NCI-H1694 treated with DMSO at 0.1 percent for 48 hours (cell line): ENCODE results near the gene SCAI.
"Not testable (repeated sequence)": the region's sequence is repeated elsewhere in the genome, so short reads cannot be mapped to it uniquely, and the experiment has no call there.

Experiments used
- DNase-seq: peaks from one replicate; lab custom pipeline; 2025; lab: John Stamatoyannopoulos, UW

Gene SCAI

DNA sequence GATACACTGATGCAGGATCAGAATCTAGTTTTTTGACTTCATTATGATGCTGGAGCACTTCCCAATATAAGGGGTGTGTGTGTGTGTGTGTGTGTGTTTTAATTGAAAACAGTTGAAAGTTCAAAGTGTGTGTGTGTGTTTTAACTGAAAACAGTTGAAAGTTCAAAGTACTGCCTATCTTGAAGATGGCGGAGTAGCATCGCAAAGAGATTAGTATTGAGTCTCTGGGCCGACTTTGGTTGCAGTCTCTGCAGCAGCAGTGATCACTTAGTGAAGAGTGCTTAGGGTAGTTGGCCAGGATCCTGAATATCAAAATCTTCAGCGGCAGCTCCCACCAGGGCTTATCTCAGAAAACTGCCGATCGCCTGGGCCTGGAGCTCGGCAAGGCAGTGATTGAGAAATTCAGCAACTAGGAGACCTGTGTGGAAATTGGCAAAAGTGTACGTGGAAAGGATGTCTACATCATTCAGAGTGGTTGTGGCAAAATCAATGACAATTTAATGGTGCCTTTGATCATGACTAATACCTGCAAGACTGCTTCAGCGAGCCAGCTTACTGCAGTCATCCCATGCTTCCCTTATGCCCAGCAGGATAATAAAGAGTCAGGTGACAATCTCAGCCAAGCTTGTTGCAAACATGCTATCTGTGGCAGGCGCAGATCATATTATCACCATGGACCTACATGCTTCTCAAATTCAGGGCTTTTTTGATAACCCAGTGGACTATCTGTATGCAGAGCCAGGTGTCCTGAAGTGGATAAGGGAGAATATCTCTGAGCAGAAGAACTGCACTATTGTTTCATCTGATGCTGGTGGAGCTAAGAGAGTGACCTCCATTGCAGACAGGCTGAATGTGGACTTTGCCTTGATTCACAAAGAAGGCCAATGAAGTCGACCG, 7.3 kb upstream of the SCAI start:
- DNase-seq, result no peak

DNA sequence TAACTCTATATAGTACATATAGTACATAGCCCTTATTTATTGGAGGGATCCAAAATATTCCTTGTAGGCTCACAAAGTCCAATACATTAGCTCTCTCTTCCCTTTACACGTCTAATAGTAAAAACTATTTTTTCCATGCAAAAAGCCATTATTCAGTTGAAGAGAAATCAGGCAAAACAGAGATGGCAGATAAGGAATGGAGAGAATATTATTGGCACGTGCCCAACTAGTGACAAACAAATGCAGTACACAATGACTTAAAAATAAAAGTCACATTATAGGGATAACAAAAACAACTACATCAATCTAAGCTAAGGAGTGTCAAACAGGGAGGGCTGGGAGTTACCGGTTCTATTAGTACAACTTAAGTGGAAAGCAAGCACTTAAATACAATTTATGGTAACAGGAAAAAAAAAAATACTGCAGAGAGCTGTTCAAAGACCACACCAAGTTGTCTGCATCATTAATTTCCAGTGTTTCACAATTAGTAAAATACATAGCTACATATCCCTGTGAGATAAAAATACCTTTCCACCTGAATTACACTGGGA, 4.1 kb upstream of the SCAI start:
- DNase-seq, result no peak

DNA sequence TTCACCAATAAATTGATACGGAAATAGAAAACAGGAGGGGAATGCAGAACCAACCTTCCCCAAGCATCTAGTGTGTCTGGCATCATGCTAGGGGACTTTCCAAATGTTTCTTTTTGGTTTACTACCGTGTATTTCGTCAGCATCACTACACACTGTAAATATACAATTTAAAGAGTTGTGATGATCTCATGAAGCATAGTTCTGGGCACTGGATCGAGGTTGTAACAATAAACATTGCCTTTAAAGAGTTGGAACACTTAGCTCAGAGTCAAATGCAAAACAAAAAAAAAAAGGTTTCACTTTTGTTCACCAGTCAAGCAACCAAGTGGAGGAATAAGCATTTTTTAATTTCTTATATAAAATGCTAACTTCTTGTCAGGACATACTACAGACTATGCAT, 2.9 kb upstream of the SCAI start:
- no peak for DNase-seq

DNA sequence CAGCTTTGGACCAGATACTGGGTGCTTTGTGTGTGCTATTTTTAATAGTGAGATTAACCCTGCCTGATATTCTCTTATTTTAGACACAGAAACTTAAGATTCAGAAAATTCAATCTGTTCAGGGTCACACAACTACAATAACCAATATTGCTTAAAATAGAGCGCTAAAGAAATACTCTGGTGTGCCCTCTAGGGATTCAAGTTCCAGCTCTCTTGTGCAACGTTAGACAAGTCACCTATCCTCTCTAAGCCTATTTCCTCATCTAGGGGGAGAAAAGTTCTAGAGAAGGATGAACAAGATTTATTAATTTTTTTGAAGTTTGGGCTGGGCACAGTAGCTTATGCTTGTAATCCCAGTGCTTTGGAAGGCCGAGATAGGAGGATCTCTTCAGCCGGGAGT, 2.1 kb upstream of the SCAI start:
- DNase-seq, result no peak

DNA sequence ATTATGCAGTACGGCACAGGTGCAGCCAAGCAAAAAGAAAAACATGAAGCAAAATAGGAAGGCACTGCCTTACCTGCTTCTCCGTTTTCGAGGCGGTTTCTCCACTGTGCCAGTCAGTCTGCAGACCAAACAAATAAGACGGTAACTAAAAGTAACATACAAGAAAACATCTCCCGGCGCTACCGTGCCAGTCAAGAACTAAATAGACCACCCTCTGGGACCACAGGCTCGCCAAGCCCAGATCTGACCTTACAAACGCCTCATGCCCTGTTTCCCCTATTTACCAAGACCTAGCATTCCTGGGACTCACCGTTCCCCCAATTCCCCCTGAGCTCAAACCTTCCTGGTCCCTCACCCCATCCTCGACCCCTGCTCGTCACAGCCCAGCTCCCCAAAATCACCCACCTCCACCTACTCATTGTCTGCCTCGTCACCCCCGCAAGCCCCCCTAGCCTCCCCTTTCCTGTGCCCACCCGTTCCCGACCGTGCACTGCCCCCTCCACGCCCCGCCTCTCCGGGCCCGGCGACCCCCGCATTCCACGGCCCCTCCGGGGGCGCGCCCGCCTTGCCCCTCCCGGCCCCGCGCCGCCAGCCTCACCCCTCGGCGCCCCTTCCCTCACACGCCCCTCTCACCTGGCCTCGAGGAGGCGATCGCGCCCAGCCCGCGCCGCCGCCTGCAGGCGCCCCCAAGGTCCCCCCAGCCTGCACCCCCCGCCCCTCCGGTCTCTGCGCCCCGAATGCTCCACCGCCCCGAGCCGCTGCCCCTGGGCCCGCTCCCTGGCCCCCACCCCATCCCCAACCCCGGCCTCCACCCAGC, 560 bp downstream of the SCAI start:
- no peak for DNase-seq

DNA sequence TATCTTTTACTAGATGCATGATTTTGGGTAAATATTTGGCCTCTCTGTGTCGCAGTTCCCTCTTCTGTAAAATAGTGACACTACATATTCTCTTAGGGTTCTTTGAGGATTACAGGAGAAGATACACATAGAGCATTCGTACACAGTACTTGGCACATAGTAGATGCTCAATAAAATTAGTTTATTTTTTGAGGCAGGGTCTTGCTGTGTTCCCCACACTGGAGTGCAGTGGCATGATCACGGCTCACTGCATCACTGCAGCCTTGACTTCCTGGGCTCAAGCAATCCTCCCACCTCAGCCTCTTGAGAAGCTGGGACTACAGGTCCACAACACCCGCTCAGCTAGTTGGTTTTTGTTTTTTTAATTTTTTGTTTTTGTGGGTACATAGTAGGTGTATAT, 1.6 kb downstream of the SCAI start:
- no peak for DNase-seq

DNA sequence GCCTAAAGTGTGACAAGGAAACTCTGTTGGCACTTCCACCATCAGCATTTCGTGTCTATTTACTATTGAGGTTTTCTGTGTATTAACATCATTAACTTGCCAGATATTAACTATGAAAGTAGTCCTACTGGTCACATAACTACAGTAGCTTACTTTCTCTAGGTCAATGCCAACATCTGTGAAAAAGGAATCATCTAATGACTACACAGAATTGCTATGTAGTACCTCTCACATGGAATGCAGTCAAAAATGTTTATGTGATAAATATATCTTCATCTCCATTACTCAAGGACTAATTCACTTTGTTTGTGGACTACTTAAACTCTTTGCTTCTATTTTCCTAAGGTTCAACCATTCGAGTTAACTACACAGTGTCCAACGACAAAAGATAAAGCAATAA, 2.1 kb downstream of the SCAI start:
- DNase-seq, result no peak

DNA sequence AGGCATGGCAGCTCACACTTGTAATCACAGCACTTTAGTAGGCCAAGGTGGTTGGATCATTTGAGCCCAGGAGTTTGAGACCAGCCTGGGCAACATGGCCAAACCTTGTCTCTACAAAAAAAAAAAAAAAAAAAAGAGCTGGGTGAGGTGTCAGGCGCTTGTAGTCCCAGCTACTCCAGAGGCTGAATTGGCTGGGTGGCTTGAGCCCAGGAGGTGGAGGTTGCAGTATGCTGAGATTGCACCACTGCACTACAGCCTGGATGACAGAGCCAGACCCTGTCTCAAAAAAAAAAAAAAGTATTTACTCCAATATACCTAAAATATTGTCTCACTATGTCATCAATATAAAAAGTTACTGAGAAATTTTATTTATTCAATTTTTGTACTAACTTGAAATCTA, 2.8 kb downstream of the SCAI start:
- no peak for DNase-seq

DNA sequence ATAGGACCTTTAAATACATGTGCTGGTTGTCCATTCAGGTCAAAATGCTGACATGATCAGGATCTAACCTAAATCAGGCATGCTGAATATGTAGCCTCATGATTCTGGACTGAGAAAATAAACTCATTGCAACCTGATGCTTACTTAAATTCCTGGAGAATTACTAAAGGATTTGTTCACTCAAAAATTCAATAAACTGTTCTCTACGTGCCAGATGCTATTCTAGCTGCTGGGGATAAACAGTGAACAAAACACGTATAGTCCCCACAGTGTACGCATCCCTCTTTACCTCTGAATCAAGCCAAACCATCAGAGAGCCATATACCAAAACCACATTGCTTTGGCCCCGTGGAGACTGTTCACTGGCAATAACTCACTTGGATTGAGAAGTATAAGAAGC, 6.1 kb downstream of the SCAI start:
- DNase-seq, result no peak

DNA sequence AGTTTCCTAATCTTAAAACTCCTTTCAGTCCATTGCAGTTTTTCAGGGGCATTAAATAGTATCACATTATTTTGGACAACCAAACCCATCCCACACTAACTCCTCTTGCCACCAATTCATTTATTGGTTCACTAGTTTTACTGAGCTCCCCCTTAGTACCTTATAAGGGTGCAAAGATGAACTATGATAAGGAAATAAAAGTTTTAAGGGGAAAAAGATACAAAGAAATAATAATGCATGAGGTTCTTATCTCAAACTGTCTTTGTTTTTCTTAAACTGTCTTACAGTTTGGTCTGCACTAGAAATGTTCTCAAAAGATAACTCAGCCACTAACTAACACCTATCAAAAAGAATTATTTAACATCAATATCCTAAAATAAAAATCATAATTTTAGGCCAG, 8.4 kb downstream of the SCAI start:
- DNase-seq, result no peak

DNA sequence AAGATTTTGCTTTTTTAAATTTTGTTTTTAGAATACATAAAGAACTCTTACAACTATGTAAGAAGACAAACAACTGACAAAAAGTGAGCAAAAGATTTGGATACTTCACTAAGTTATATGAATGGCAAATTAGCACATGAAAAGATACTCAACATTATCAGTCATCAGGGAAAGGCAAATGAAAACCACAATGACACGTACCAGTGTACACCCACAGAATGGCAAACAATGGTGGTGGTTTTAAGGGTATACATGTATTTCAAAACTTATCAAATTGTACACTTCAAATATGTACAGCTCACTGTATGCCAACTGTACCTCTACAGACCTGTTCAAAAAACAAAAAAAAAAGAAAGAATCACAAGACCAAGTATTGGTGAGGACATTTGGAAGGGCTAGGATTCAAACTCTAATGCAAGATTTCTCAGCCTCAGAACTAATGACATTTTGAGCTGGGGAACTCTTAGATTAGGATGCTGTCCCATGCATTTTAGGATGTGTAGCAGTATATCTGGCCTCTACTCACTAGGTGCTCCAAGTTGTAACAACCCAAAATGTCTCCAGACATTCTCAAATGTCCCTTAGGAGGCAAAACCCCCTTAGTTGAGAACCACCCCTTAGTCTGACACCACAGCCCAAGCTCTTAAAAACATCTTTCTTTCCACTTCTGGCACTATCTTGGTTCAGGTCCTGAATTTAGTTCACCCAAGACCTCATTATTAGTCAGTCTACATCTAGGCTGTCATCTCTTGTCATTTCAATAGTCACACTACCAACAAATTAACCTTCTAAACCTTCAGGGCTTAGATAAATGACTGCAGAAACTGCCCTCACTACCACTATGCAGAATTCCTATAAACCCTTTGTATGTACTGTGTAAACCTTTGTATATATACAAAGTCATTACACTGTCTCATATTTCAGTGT, 9.7 kb downstream of the SCAI start:
- no peak for DNase-seq

DNA sequence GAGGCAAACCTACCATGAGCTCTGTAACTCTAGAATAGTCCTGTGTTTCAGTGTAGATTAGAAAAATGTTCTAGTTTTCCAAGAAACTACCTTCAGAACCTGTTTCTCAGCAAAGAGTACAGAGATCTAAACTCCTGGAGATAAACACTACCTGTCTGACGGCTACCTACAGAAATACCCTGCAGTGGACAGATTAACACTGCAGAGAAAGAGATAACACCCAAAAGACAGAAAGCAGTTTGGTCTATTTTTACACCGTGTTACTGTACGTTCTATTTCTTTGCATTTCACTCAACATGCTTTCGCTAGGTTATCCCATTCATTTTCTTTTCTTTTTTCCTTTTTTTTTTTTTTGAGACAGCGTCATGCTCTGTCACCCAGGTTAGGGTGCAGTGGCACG, 11.6 kb downstream of the SCAI start:
- DNase-seq, result no peak

DNA sequence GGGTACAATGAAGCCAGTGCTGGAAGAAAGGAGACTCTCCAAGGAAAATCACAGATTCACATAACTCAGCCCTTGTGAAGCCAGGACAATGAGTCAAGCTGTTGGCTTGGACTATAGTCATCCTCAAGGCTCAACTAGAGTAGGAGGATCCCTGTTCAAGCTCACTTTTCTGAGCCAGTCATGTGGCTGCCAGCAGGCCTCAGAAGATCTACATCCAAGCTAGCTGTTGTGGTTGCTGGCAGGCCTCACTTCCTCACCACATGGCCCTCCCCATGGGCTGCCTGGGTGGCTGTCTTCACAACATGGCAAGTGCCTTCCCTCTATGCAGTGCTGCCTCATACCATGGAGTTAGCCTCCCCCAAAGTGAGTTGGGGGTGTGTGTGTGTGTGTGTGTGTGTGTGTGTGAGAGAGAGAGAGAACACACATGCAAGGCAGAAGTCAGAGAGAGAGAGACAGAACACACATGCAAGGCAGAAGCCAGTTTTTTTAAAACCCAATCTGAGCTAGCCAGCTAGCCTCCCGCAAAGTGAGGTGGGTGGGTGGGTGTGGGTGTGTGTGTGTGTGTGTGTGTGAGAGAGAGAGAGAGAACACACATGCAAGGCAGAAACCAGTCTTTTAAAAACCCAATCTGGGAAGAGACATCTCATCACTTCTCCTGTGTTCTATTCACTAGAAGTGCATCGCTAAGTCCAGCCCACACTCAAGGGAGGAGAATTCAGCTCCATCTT, 17.1 kb downstream of the SCAI start:
- no peak for DNase-seq

DNA sequence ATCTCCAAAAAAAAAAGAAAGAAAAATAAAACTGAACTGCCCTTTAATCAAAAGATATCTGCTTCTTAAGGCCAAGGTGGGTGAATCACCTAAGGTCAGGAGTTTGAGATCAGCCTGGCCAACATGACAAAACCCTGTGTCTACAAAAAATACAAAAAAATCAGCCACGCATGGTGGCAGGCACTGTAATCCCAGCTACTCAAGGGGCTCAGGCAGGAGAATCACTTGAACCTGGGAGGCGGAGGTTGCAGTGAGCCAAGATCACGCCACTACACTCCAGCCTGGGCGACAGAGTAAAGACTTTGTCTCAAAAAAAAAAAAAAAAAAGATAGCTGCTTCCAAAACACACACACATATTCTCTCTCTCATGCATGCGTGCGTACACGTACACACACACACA, 17.8 kb downstream of the SCAI start:
- DNase-seq, result no peak

DNA sequence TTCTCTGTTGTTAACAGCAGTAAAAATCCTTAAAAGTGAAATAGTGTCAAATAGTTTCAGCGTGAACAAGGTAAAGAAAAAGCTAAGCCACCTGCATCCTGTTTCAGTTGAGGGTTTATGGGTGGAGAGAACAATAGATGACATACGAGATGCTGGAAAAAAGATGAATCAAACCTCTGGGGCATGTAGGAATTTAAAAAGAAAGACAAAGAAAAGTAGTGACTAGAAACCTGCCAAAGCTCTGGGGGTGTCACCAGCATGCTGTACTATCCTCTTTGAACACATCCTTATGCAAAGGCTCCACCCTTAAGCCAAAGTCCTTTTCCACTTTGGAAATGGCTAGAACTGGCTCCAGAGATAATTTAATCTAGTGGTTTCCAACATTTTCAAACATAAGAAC, 22.2 kb downstream of the SCAI start:
- DNase-seq, result no peak

DNA sequence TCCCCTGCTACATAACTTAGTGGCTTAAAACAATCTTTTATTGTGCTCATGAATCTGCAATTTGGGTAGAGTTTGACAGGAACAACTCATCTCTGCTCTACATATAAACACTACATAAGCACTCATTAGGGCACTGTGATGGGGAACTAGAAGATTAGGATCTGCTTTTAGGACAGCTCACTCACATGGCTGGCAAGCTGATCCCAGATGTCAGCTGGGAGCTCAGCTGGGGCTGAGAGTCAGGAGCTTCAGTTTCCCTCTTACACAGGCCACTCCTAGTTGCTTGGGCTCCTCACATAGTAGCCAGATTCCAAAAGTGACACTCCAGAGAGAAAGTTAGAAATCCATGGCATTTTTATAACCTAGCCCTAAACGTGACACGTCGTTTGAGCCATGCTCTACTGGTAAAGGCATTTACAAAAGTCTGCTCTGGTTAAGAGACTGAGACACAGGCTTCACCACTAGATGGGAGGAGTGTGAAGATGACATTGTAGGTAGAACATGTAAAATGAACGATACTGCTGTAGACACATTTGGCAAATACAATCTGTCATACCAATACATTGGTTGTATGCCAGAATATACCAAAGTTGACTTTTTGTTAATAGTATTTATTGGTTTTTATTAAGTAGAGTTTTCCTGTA, 23.6 kb downstream of the SCAI start:
- DNase-seq, result no peak

DNA sequence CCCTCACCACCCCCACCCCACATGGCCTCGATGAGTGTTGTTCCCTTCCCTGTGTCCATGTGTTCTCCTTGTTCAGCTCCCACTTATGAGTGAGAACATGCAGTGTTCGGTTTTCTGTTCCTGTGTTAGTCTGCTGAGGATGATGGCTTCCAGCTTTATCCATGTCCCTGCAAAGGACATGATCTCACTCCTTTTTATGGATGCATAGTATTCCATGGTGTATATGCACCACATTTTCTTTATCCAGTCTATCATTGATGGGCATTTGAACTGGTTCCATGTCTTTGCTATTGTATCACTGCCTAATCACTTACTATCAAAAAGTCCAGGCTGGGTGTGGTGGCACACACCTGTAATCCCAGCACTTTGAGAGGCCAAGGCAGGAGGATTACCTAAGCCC, 24.6 kb downstream of the SCAI start:
- DNase-seq, result not testable (repeated sequence)

DNA sequence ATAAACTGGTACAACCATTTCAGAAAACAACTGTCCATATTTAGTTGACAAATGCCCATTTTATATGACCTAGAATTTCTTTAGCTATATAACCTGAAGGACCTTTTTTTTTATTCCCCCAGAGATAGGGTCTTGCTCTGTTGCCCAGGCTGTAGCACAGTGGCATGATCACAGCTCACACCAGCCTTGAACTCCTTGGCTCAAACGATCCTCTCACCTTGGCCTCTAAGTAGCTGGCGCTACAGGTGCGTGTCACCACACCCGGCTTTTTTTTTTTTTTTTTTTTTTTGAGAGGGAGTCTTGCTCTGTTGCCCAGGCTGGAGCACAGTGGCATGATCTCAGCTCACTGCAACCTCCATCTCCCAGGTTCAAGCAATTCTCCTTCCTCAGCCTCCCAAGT, 28.8 kb downstream of the SCAI start:
- DNase-seq, result not testable (repeated sequence)

DNA sequence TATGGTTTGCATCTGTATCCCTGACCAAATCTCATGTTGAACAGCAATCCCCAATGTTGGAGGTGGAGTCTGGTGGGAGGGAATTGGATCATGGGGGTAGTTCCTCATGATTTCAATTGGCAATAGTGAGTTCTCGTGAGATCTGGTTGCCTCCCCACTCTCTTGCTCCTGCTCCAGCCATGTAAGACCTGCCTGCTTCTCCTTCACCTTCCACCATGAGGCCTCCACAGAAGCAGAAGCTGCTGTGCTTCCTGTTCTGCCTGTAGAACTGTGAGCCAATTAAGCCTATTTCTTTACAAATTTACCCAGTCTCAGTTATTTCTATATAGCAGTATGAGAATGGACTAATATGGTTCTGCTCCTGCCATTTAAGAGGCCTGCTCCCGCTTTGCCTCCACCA, 32.9 kb downstream of the SCAI start:
- no peak for DNase-seq

DNA sequence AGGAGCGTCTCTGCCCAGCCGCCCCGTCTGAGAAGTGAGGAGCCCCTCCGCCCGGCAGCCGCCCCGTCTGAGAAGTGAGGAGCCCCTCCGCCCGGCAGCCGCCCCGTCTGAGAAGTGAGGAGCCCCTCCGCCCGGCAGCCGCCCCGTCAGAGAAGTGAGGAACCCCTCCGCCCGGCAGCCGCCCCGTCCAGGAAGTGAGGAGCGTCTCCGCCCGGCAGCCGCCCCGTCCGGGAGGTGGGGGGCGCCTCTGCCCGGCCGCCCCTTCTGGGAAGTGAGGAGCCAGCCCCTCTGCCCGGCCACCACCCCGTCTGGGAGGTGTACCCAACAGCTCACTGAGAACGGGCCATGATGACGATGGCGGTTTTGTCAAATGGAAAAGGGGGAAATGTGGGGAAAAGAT, 34.8 kb downstream of the SCAI start:
- not testable (repeated sequence) for DNase-seq
